AG09309 (cell line): ENCODE results near the gene CCDC127.

Experiments used
- DNase-seq: peaks from one replicate; pipeline ENCODE4 v3.0.0-alpha.2; 2010; ENCODE audit warnings: low read depth
- H3K4me3 ChIP-seq: 2 replicates; pipeline ENCODE4 v1.5.1; 2011; ENCODE audit warnings: mild to moderate bottlenecking, low read depth, low read length, moderate library complexity; ENCODE audit not compliant: control insufficient read depth
- CTCF ChIP-seq: IDR thresholded peaks from 2 replicates; pipeline ENCODE4 v1.5.1; 2011; ENCODE audit warnings: mild to moderate bottlenecking, low read depth, low read length, inconsistent platforms; ENCODE audit not compliant: insufficient read depth, control insufficient read depth; ENCODE audit errors: missing control alignments

The CCDC127 gene

DNA sequence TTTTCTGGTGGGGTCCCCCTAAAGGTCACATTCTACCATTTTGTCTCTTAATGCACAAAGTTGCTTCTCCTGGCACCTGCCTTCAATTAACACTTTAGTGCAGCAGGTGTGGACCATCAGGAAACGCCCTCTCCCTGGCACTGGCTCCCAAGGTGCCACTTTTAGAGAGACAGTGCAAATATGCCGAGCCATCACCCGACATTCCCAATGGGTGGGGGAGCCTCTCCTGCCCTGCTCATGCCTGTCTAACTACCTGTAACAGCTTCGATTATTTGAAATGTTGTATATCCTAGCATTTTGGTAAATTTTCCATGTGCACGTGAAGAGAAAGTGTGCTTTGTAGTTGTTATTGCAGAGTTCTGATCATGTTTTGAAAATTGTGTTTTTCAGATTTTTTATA is 39.8 kb downstream of the CCDC127 start:
- TF ChIP-seq CTCF, result no peak
- H3K4me3 ChIP-seq, result no peak overlapping the region
- DNase-seq, result no peak

DNA sequence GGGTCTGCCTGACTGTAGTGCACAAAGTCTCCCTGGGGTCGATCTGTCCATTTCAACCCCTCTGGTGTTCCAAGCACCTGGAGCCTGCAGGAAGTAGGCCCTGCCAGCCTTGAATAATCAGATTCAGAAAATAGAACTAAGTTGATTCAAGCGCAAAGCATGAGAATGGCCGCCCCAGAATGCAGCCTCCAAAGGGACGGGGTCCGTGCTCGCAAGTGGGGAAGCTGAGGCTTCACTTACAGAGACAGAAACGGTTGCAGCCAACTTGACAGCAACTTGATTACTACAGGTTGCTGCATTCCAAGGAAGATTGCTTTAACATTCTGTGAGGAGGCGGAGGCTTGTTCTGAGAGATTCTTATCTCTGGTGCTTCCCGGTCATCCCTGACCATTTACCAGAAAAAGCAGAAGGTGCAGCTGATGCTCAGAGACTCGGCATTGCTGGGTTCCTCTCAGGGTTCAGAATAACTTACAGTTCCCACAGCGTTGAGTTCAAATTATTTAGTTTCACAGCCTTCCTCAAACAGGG is 41.6 kb downstream of the CCDC127 start:
- no peak for TF ChIP-seq CTCF
- no peak overlapping the region for H3K4me3 ChIP-seq
- DNase-seq, result no peak

DNA sequence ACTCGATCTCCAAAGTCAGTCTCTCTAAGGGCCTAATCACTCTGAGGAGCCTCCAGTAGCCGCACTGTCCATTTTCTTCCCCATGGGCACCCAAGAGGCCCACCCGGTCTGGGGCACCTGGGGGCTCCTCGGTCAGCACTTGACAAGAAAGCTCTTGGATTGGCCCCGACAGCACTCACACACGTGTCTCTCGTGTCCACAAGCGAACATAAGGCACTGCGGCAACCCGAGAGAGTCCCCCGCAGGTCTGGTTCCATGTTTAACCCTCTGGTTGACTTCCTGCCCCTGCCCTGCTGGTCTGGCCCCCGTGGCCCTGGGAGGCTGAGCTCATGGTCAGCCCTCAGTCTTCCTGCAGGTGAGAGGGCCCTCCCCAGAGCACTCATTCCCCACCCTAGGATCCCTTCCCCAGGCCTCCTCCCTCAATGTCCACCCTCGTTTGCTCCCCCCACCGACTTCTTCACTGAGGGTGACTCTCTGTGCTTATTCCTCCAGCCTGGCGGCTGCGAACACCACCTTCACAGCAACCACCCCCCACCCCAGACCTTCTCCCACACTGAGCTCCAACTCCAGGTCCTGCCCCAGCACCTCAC is 43.0 kb downstream of the CCDC127 start:
- no peak for DNase-seq
- TF ChIP-seq CTCF, result no peak

GRCh38 chr5:174291-174600 is 43.7 kb downstream of the CCDC127 start:
- no peak for TF ChIP-seq CTCF
- H3K4me3 ChIP-seq, result no peak overlapping the region
- DNase-seq, result no peak

More for the DNA sequence above, 43.0 kb downstream of the CCDC127 start:
- no peak overlapping the region for H3K4me3 ChIP-seq

DNA sequence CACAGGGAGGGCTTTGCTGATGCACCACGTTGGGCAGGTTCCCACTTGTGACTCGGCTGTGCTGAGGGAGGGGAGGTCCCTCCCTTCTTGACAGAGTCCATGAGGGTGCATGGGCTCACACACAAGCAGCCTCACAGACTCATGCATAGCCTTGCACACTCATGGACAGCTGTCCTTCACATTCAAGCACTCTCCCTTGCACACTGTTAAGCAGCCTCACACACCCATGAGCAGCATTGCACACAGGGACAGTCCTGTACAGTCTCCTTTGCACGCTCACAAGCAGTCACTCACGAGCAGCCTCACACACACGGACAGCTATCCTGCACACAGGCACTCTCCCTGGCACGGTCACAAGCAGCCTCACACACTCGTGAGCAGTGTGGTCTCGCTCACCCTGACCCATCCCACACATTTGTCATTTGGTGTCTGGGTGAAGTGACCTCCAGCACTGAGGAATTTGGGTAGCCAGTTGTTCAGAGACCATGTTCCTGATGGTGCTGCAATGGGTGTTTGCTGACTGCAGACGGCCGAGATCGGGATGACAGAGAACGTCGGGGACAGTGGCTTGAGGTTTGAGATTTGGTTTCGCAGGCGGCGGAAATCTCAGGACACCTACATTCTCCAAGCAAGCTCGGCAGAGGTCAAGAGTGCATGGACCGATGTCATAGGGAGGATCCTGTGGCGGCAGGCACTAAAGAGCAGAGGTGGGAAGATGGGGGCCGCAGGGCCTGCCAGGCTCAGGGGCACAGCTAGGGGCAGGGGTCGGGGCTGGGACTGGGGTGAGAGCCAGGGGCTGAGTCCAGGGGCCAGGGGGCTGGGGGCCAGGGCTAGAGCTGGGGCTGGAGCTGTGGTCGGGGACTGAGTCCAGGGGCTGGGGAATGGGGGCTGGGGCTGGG is 44.3 kb downstream of the CCDC127 start:
- no peak for TF ChIP-seq CTCF
- no peak overlapping the region for H3K4me3 ChIP-seq
- DNase-seq, result no peak

DNA sequence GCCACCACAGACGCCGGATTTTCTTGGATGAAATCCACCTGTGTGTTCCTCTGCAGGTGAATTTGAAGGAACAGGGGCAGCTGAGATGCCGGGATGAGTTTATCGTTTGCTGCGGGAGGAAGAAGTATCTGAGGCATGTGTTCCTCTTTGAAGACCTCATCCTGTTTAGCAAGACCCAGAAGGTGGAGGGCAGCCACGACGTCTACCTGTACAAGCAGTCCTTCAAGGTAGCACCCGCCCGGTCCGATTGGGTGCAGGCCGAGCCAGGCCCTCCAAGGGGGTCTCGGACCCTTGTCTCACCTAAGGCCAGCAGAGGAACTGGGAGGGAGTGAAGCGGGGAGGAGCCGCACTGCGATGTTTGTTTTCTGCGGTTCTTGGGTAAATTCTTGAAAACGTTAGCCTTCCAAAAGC is 45.1 kb downstream of the CCDC127 start:
- DNase-seq, result no peak
- TF ChIP-seq CTCF, result no peak
- H3K4me3 ChIP-seq, result no peak overlapping the region
